Esophagus muscularis mucosa (tissue), 3 donors: ENCODE results near the gene SPRR4.

Experiments
- POLR2A ChIP-seq: fragments of 450-650 bp; IDR thresholded peaks from one replicate; pipeline ENCODE4 v1.6.1; 2017; ENCODE audit warnings: antibody characterized with exemption, moderate library complexity, mild to moderate bottlenecking, low read depth
- TF ChIP-seq, protein P1 (sequence below), 3 experiments: fragments of 200-600 bp in 2 of 3; fragments of 450-650 bp in 1 of 3; sonication (generic) in 2 of 3; IDR thresholded peaks; one replicate each; pipeline ENCODE4 v1.5.1; 2017 to 2019; ENCODE audit warnings: antibody characterized with exemption in 3 of 3, mild to moderate bottlenecking in 2 of 3, moderate library complexity in 1 of 3

DNA sequence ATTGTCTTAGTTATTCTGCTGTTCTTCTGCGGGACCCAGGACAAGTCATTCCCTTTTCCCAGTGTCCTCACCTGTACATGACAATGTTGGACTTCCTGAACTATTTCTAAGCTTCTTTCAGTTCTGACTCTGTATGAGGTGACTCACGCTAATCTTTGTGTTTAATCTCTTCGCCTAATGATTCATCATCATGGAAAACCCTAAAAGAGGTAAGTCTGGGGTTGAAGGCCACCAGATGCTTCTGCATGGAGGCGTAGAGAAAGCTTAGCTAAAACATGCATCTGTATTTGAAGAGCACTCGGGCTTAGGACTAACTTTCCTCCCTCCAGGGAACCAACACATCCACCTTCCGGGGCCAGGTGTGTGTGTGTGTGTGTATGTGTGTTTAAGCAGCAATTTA, 16.0 kb upstream of the SPRR4 start:
- TF ChIP-seq, protein P1, sequence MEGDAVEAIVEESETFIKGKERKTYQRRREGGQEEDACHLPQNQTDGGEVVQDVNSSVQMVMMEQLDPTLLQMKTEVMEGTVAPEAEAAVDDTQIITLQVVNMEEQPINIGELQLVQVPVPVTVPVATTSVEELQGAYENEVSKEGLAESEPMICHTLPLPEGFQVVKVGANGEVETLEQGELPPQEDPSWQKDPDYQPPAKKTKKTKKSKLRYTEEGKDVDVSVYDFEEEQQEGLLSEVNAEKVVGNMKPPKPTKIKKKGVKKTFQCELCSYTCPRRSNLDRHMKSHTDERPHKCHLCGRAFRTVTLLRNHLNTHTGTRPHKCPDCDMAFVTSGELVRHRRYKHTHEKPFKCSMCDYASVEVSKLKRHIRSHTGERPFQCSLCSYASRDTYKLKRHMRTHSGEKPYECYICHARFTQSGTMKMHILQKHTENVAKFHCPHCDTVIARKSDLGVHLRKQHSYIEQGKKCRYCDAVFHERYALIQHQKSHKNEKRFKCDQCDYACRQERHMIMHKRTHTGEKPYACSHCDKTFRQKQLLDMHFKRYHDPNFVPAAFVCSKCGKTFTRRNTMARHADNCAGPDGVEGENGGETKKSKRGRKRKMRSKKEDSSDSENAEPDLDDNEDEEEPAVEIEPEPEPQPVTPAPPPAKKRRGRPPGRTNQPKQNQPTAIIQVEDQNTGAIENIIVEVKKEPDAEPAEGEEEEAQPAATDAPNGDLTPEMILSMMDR (IDR thresholded peaks at IDR 0.05), result no peak
- no peak for TF ChIP-seq POLR2A
